HFFc6 (cell line): ENCODE results near the gene GRM2. TPM values are rescaled to one million over a fixed set of nuclear protein-coding genes. Genes with fewer than 3 reads are reported as not detected.

Experiments used
- DNase-seq: peaks from one replicate; pipeline ENCODE4 v3.0.0-alpha.2; 2018
- H3K27ac Mint-ChIP-seq: 2 replicates; pipeline ENCODE4 v1.8.0; 2020; ENCODE audit warnings: mild to moderate bottlenecking, mixed read lengths
- H3K27me3 Mint-ChIP-seq: 2 replicates; pipeline ENCODE4 v1.8.0; 2021; ENCODE audit warnings: mild to moderate bottlenecking, moderate library complexity, mixed read lengths; ENCODE audit not compliant: insufficient read depth
- H3K36me3 Mint-ChIP-seq: 2 replicates; pipeline ENCODE4 v1.8.0; 2021; ENCODE audit warnings: low read depth, mixed read lengths
- H3K4me1 Mint-ChIP-seq: 2 replicates; pipeline ENCODE4 v1.8.0; 2020; ENCODE audit warnings: low read depth, mixed read lengths
- H3K4me3 Mint-ChIP-seq: 2 replicates; pipeline ENCODE4 v1.8.0; 2020; ENCODE audit warnings: mild to moderate bottlenecking, moderate library complexity, mixed read lengths
- H3K9me3 Mint-ChIP-seq: 2 replicates; pipeline ENCODE4 v1.8.0; 2020; ENCODE audit warnings: mild to moderate bottlenecking, mixed read lengths
- total RNA-seq, 6 experiments: library from RNA; stranded (reverse); fragmentation: NEBNext Ultra II Directional; extraction: Animal tissue kit (Norgen Biotek cat#: 25700); gene quantifications; 2 replicates in 1 of 6; 3 replicates in 5 of 6; pipeline ENCODE4 v1.2.3, GENCODE V29; 2021
- TF ChIP-seq, protein P1 (sequence below): fragments of 200-600 bp; sonication (generic); IDR thresholded peaks from 2 replicates; pipeline ENCODE4 v1.5.0; 2021; ENCODE audit warnings: antibody characterized with exemption, mild to moderate bottlenecking

The GRM2 gene
- total RNA-seq, 6 experiments from 2014 or later: 0.02 TPM; not detected in 5

DNA sequence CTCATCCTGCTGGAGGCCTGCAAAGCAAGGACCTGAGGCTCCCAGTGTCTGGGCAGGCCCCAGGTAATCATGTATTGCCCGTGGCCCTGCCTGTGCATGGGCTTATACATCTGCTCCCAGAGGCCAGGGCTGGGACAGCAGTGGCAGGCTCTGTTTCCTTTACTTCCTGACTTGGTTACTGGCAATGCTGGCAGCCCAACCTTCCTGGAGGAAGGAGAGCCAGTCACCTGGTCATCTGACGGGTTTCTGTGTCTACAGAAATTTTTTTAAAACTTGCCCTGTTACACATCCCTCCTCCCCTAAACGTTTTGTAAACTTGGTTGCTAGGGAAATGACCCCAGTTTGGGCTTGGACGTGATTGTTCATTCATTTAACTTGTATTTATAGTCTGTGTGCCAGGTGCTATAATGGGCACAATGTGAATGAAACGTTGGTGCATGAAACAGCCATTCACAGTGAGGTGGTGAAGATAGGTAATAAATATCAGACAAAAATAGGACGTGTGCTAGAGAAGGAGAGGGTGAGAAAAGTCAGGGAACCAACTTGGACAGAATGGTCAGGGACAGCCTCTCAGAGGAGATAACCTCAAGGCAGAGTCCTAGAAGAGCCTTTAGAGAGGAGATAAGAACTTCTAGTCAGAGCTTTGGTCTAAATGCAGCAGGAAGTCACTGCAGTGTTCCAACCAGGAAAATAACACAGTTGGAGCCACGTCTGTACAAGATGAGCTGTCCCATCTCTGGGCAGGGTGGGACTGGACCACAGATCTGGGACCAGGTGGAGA, 21.7 kb upstream of the GRM2 start:
- TF ChIP-seq, protein P1, sequence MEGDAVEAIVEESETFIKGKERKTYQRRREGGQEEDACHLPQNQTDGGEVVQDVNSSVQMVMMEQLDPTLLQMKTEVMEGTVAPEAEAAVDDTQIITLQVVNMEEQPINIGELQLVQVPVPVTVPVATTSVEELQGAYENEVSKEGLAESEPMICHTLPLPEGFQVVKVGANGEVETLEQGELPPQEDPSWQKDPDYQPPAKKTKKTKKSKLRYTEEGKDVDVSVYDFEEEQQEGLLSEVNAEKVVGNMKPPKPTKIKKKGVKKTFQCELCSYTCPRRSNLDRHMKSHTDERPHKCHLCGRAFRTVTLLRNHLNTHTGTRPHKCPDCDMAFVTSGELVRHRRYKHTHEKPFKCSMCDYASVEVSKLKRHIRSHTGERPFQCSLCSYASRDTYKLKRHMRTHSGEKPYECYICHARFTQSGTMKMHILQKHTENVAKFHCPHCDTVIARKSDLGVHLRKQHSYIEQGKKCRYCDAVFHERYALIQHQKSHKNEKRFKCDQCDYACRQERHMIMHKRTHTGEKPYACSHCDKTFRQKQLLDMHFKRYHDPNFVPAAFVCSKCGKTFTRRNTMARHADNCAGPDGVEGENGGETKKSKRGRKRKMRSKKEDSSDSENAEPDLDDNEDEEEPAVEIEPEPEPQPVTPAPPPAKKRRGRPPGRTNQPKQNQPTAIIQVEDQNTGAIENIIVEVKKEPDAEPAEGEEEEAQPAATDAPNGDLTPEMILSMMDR: no peak
- Mint-ChIP-seq H3K4me1 (peaks cover 55% of the 10 kb centered on the region), H3K27me3 (peaks cover 5% of the 10 kb centered on the region; the same call in 1 of the 2 replicates), H3K9me3 (no peaks in the 10 kb centered on the region), H3K36me3 (peaks cover 16% of the 10 kb centered on the region), H3K4me3 (no peak overlapping the region), H3K27ac (no peak overlapping the region; the same call in 1 of the 2 replicates)
- no peak for DNase-seq

- Mint-ChIP-seq H3K36me3 (peaks cover 16% of the 10 kb centered on the region), H3K4me3 (no peak overlapping the region), H3K9me3 (no peaks in the 10 kb centered on the region), H3K27ac (peak overlapping the region; percentile 58; the same call in 1 of the 2 replicates), H3K4me1 (peaks cover 48% of the 10 kb centered on the region), H3K27me3 (peaks cover 3% of the 10 kb centered on the region; the same call in 1 of the 2 replicates)
- TF ChIP-seq, protein P1: no peak
- DNase-seq: no peak
Measured at GRCh38 chr3:51686056-51686455, 20.8 kb upstream of the GRM2 start.

GRCh38 chr3:51686512-51687215, 20.2 kb upstream of the GRM2 start:
- DNase-seq: no peak
- Mint-ChIP-seq H3K4me1 (peaks cover 42% of the 10 kb centered on the region), H3K27ac (peak overlapping the region; percentile 82), H3K27me3 (peaks cover 1% of the 10 kb centered on the region), H3K9me3 (no peaks in the 10 kb centered on the region), H3K36me3 (peaks cover 16% of the 10 kb centered on the region), H3K4me3 (peak overlapping the region; percentile 43; the same call in 1 of the 2 replicates)
- TF ChIP-seq, protein P1: no peak

GRCh38 chr3:51687431-51688205, 19.2 kb upstream of the GRM2 start:
- DNase-seq: peak; percentile 71
- TF ChIP-seq, protein P1: no peak
- Mint-ChIP-seq H3K27me3 (peaks cover 2% of the 10 kb centered on the region), H3K4me1 (peaks cover 43% of the 10 kb centered on the region), H3K36me3 (peaks cover 11% of the 10 kb centered on the region), H3K9me3 (no peaks in the 10 kb centered on the region), H3K4me3 (peak overlapping the region; percentile 43), H3K27ac (peak overlapping the region; percentile 82)

GRCh38 chr3:51688206-51688600, 18.7 kb upstream of the GRM2 start:
- TF ChIP-seq, protein P1: no peak
- no peak for DNase-seq
- Mint-ChIP-seq H3K27me3 (peaks cover 2% of the 10 kb centered on the region), H3K36me3 (peaks cover 11% of the 10 kb centered on the region), H3K27ac (peak overlapping the region; percentile 82), H3K9me3 (no peaks in the 10 kb centered on the region), H3K4me3 (no peak overlapping the region), H3K4me1 (peaks cover 43% of the 10 kb centered on the region)
